ENCODE results near the gene PLCL1.

PLCL1 gene

DNA sequence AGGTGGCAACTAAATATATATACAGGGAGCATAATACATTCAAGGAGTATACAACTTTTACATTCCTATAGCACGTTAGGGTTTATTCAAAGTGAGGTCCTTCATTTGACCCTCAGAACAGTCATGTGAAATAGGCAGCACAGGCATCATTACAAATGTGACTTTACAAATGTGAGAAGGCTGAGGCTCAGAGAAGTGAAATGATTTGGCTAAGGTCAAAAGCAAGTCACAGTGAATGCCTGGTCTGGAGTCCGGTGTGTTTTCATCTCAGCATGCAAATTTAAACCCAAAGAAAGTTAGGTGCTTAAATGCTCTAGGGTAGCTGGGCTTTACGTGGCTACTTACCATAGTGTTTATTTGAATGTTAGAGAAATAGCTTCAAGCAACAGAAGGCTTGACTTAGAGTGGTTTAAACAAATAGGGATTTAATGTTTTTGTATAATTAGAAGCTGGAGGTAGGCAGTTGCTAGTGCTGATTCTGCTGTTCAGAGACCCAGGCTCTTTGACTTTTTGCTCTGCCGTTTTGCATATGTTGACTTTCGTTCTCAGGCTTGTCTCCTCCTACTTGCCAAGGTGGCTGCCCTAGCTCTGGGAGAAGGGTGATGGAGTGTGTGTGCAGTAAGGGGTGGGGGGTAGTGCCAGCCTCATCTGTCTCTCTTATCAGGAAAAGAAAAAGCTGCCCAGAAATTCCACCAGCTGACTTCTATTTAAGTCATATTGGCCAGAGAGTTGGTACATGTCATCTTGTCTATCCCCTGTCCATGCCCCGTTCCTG lies 89.2 kb downstream of the PLCL1 start:
- H3K4me1 Mint-ChIP-seq: peaks cover 50% of the 10 kb centered on the region
- H3K4me3 Mint-ChIP-seq: peak overlapping the region; percentile 19
- no peak for DNase-seq
- H3K9me3 Mint-ChIP-seq: no peaks in the 10 kb centered on the region
- CTCF ChIA-PET: interaction anchor here (0.7 kb wide), 1 partner anchor 44 kb away, joined by 3 read pairs; no protein-coding TSS in a partner anchor
- H3K27me3 Mint-ChIP-seq: no peaks in the 10 kb centered on the region
- H3K36me3 Mint-ChIP-seq: peaks cover 2% of the 10 kb centered on the region
- peak overlapping the region; percentile 79 for H3K27ac Mint-ChIP-seq

DNA sequence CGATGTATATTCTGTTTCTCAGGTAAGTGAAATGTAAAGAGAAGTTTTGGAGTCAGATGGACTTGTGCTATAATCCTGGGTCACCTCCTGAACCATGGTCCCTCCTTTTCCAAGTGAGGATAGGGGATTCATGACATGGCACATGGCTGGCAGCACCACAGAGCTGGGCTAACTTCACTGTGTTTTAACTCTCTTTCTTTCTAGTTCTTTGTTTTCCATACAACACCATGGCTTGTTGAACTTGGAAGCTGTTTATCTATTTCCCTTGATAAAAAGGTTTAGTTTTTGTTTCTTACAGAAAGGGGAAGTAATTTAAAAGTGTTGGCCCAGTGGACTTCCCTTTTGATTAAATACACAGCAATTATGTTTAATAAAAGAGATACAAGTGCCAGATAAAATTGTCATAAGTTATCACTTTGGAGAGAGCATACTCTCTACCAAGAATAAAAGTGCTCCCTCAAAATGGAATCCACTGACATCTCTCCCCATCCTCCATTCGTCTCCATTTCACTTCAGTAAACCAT lies 90.4 kb downstream of the PLCL1 start:
- CTCF ChIA-PET: no interaction called here
- no peak overlapping the region for H3K27ac Mint-ChIP-seq
- no peak overlapping the region for H3K4me3 Mint-ChIP-seq
- peaks cover 41% of the 10 kb centered on the region for H3K4me1 Mint-ChIP-seq
- no peaks in the 10 kb centered on the region for H3K9me3 Mint-ChIP-seq
- H3K27me3 Mint-ChIP-seq: no peaks in the 10 kb centered on the region
- no peak for DNase-seq
- H3K36me3 Mint-ChIP-seq: peaks cover 2% of the 10 kb centered on the region

GRCh38 chr2:197897960-197898678 lies 93.7 kb downstream of the PLCL1 start:
- H3K4me3 Mint-ChIP-seq: no peak overlapping the region
- H3K27me3 Mint-ChIP-seq: peaks cover 10% of the 10 kb centered on the region
- H3K27ac Mint-ChIP-seq: no peak overlapping the region
- no peaks in the 10 kb centered on the region for H3K9me3 Mint-ChIP-seq
- peaks cover 2% of the 10 kb centered on the region for H3K36me3 Mint-ChIP-seq
- CTCF ChIA-PET: no interaction called here
- H3K4me1 Mint-ChIP-seq: peaks cover 15% of the 10 kb centered on the region
- DNase-seq: no peak

GRCh38 chr2:197904446-197904845 lies 100.1 kb downstream of the PLCL1 start:
- Mint-ChIP-seq H3K4me3 (no peak overlapping the region), H3K9me3 (peaks cover 5% of the 10 kb centered on the region), H3K36me3 (peaks cover 5% of the 10 kb centered on the region), H3K27me3 (peaks cover 24% of the 10 kb centered on the region), H3K27ac (no peak overlapping the region), H3K4me1 (peaks cover 12% of the 10 kb centered on the region)
- peak; percentile 55 for DNase-seq
- CTCF ChIA-PET: no interaction called here

GRCh38 chr2:197908156-197908555 lies 103.8 kb downstream of the PLCL1 start:
- H3K27me3 Mint-ChIP-seq: peaks cover 19% of the 10 kb centered on the region
- H3K27ac Mint-ChIP-seq: no peak overlapping the region
- no peak overlapping the region for H3K4me3 Mint-ChIP-seq
- peaks cover 6% of the 10 kb centered on the region for H3K36me3 Mint-ChIP-seq
- no peak for DNase-seq
- peaks cover 12% of the 10 kb centered on the region for H3K4me1 Mint-ChIP-seq
- peaks cover 5% of the 10 kb centered on the region for H3K9me3 Mint-ChIP-seq
- CTCF ChIA-PET: no interaction called here

DNA sequence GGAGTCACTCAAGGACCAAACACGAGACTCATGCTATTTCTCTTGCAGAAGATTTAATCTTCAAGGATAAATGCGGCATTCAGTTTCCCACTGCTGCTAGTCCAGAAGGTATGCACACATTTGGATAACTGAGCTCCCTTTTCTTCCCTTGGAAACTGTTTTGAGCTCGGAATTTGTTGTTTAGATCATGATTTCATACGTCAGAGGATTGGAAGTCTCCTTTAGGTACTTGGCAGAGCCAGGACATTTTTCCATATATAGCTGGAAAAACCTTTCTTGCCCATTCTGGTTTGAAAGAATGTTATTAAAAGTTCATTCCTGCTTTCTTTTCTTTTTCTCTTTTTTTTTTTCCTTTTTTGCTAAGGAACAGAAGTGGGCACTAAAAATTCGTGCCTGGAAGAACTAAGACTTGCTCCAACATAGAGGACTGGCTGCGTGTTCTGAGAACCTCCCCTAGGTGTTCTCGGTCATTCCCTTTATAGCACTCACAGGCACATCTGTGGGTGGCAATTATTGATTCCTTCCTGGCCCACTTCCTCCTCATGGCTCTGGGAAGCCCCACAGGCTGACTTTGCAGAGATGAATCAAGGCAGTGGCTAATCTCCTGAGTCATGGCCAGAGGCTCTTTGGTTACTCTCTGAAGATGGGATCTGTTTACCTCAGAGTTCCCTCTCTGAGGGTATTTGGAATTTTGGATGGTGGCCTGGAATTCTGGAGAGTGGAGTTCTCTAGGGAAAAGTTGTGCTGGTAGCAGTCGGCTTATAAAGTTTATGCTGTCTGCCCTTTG lies 104.8 kb downstream of the PLCL1 start:
- Mint-ChIP-seq H3K27ac (no peak overlapping the region), H3K9me3 (peaks cover 3% of the 10 kb centered on the region), H3K4me3 (no peak overlapping the region), H3K36me3 (peaks cover 6% of the 10 kb centered on the region), H3K27me3 (peaks cover 19% of the 10 kb centered on the region), H3K4me1 (peaks cover 9% of the 10 kb centered on the region)
- CTCF ChIA-PET: interaction anchor here (0.6 kb wide), 1 partner anchor 205 kb away, joined by 4 read pairs; no protein-coding TSS in a partner anchor
- no peak for DNase-seq

DNA sequence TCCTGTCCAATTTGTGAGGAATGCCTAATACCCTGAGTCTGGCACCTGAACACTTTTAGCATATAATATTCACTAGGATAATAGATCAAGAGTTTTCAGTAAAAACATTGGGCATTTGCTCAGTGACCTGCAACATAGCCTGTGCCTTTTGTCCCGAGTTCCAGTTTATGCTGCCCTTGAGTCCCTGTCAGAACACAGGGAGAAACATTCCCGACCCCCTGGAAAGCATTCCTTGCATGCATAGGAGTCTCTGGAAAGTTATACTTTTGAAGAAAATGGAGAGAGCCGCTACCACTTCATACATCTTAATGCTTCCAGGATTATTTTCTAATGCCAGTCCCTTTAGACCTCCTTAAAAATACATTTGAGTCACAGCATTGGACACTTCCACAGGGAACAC lies 107.3 kb downstream of the PLCL1 start:
- CTCF ChIA-PET: no interaction called here
- Mint-ChIP-seq H3K27ac (no peak overlapping the region), H3K4me3 (no peak overlapping the region), H3K36me3 (peaks cover 5% of the 10 kb centered on the region), H3K9me3 (no peaks in the 10 kb centered on the region), H3K27me3 (peaks cover 13% of the 10 kb centered on the region), H3K4me1 (no peaks in the 10 kb centered on the region)
- no peak for DNase-seq

GRCh38 chr2:197913084-197913483 lies 108.7 kb downstream of the PLCL1 start:
- Mint-ChIP-seq H3K9me3 (no peaks in the 10 kb centered on the region), H3K36me3 (peaks cover 2% of the 10 kb centered on the region), H3K27ac (no peak overlapping the region), H3K27me3 (peaks cover 7% of the 10 kb centered on the region), H3K4me3 (no peak overlapping the region), H3K4me1 (no peaks in the 10 kb centered on the region)
- no peak for DNase-seq
- CTCF ChIA-PET: no interaction called here

- H3K4me3 Mint-ChIP-seq: no peak overlapping the region
- H3K4me1 Mint-ChIP-seq: peaks cover 5% of the 10 kb centered on the region
- CTCF ChIA-PET: no interaction called here
- no peak for DNase-seq
- H3K27me3 Mint-ChIP-seq: peaks cover 2% of the 10 kb centered on the region
- peaks cover 5% of the 10 kb centered on the region for H3K9me3 Mint-ChIP-seq
- H3K36me3 Mint-ChIP-seq: no peaks in the 10 kb centered on the region
- no peak overlapping the region for H3K27ac Mint-ChIP-seq
Observed at GRCh38 chr2:197914778-197915177, 110.4 kb downstream of the PLCL1 start.

DNA sequence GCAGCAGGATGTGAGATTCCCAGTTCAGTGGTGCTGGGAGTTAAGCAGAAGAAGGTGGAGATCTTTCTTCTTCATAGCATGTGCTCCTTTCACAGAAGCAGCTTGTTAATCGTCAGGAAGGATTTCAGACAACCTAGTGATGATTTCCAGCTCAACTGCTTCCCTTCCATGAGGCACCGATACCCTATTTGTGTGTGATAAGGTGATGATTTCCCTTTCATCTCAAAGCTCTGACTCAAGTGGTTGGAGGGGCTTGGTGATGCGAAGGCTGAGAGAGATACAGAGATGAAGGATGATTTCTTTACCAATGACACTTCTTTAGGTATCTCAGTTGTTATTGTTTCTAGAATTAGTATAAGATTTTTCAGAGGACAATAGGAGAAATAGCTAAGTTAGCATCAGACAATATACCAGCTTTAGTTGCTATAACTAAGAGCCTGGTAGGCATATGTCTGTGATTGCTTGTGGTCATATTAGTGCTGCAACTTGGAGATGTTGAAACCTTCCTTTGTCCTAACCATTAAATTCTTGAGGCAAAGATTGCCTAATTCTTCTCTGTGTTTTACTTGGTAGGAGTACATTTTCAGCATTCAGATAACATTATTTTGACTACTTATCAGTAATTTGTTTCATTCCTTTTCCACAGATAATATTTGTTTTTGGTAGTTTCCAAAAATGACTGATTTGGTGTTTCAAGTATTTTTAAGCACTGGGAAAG lies 111.3 kb downstream of the PLCL1 start:
- no peak for DNase-seq
- no peak overlapping the region for H3K27ac Mint-ChIP-seq

DNA sequence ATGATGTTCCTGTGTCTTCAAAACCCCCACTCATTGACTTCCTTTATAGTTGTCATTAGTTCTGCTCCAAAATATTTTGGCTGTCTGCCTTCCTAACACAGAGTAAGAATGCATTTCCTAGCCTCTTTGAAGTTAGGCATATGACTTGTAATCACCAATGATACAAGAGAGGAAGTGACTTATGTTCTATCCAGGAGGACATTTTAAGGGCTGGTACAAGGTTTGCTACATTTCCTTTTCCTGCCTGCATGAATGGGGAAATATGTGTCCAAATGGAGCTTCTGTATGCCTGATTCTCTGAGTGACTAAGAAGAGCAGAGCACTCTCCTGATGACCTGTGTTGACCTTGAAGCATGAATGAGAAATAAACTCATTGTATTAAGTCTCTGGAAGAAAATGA lies 115.1 kb downstream of the PLCL1 start:
- CTCF ChIA-PET: no interaction called here
- no peak for DNase-seq
- Mint-ChIP-seq H3K4me1 (peaks cover 6% of the 10 kb centered on the region), H3K27ac (no peak overlapping the region), H3K36me3 (no peaks in the 10 kb centered on the region), H3K27me3 (no peaks in the 10 kb centered on the region), H3K9me3 (peaks cover 7% of the 10 kb centered on the region), H3K4me3 (no peak overlapping the region)

More for the DNA sequence above, 111.3 kb downstream of the PLCL1 start:
- Mint-ChIP-seq H3K9me3 (peaks cover 5% of the 10 kb centered on the region), H3K4me3 (no peak overlapping the region), H3K4me1 (peaks cover 6% of the 10 kb centered on the region), H3K36me3 (no peaks in the 10 kb centered on the region), H3K27me3 (no peaks in the 10 kb centered on the region)
- CTCF ChIA-PET: no interaction called here

GRCh38 chr2:197920088-197920487 lies 115.7 kb downstream of the PLCL1 start:
- H3K36me3 Mint-ChIP-seq: no peaks in the 10 kb centered on the region
- CTCF ChIA-PET: no interaction called here
- peaks cover 6% of the 10 kb centered on the region for H3K4me1 Mint-ChIP-seq
- no peak for DNase-seq
- peaks cover 7% of the 10 kb centered on the region for H3K9me3 Mint-ChIP-seq
- no peak overlapping the region for H3K4me3 Mint-ChIP-seq
- no peaks in the 10 kb centered on the region for H3K27me3 Mint-ChIP-seq
- H3K27ac Mint-ChIP-seq: no peak overlapping the region

GRCh38 chr2:197920592-197921201 lies 116.3 kb downstream of the PLCL1 start:
- H3K9me3 Mint-ChIP-seq: peaks cover 7% of the 10 kb centered on the region
- no peaks in the 10 kb centered on the region for H3K36me3 Mint-ChIP-seq
- peaks cover 6% of the 10 kb centered on the region for H3K4me1 Mint-ChIP-seq
- no peak overlapping the region for H3K4me3 Mint-ChIP-seq
- no peak for DNase-seq
- CTCF ChIA-PET: no interaction called here
- H3K27me3 Mint-ChIP-seq: no peaks in the 10 kb centered on the region
- H3K27ac Mint-ChIP-seq: no peak overlapping the region

All from activated naive CD4-positive, alpha-beta T cell treated with anti-CD3 and anti-CD28 coated beads, Interleukin-2, amount 10 ng/mL, durations not matched to agents 7 days and 5 days (primary cell).